DMS53 treated with DMSO at 0.1 percent for 48 hours (cell line): ENCODE results near the gene LFNG.
"Not testable (repeated sequence)": the region's sequence is repeated elsewhere in the genome, so short reads cannot be mapped to it uniquely, and the experiment has no call there.

ENCODE experiments used
- DNase-seq: peaks from one replicate; lab custom pipeline; 2025; ENCODE audit not compliant: unreplicated experiment; lab: John Stamatoyannopoulos, UW

The LFNG gene

DNA sequence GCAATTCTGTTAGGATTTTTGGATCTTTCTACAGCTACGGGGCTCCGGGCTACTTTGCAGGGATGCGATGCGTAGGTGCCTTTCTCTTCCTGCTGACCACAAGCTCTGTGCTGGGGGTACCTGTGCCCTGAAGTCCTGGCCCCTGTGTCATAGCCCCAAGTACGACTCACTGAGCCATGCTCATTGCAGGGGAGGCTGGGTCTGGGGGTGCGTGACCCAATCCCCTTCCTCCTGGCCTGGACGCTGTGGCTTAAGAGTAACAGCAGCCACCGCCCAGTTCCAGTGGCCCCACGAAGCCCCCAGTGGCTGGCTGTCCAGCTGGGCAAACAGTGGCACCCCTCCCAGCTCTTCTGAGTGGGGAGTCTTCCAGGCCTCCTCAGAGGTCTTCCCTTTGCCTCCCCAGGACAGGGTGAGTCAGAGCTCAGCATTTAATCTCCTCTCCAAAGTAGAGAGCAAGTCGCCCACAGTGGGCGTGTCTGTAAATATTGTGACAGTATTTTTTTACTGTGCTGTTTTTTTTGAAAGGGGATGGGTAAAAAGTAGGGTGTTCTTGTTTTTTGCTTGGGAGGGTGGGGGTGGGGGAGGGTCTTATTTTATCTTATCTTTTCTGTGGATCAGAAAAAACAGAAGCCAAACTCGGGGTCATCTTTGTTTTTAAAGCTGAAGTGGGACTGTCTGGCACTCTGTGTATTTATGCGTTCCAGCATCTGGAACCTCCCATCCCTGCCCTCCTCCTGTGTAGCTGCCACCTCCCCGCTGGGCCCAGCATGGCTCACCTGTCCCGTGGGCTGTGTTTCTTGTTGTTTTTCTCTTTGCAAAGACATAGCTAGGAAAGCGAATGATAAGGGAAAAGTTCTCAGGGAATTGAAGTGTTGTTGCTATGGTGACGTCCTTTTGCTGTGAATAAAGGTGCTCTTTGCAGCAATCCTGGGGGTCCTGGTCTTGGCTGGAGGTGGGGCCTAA, 8.2 kb downstream of the LFNG start:
- peak; percentile 92 for DNase-seq

DNA sequence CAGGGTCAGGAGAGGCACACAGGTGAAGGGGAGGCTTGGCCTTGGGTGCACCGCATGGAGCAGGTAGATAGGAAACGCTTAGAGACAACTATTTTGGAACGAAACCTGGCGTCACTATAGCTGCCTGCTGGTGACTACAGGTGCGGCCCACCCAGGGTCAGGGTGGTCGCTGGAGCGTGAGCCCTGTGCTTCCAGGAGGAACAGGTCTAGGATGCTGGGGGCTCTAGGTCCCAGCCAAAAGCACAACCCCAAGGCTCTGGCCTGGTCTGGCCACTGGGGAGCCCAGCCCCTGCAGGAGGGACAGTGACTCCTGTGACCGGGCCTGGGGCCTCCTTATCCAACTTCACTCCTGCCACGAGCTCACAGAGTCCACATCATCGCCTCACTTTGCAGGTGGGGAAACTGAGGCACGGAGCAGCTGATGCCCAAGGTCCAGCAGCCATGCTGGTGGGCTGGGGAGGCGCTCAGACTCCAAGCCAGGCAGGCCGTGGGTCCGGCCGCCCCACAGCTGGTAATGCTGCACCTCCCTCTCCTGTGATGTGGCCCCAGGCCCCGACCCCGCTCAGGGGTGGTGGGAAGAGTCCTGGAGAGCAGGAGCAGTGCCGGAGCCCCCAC, 9.0 kb downstream of the LFNG start:
- DNase-seq = no peak

DNA sequence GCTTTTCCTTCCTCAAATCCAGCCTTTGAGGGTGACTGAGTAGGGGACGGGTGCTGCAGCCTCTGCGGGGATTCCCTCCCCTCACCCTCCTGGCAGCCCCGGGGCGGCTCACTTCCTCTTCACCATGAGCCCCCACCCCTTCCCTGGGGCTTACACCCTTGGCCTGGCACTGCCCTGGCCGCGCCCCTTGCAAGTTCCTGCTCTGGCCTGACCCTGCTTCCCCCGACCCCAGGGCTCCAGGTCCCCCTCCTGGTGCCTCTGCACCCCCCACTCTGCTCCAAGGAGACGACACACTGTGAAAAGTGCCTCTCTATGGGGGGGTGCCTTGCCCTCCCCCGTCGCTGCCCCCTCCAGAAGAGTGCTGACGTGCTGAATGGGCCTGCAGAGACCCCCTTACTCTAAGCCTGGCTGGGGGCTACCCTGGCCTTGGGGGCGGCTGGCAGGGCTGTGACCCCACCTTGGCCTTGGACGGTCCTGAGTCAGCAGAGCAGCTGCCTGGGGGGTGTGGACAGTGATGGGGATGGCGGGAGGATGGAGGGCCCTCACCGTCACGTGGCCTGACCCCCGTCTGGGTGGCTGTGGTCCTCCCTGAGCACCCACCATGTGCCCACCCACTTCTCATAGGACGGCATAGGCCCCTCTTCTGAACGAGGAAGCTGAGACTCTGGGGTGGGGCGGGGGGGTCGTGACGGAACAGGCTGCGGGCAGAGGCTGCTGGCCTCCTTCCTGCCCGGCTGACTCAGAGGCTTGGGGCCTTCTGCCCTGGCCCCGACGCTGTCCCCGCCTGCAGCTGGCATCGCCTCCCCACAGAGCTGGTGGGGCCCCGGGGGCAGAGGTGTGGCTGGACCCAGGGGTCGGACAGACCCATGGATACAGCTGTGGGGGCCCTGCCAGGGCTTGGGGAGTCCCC, 9.8 kb downstream of the LFNG start:
- no peak for DNase-seq

GRCh38 chr7:2530071-2530987, 10.8 kb downstream of the LFNG start:
- DNase-seq = no peak

GRCh38 chr7:2530994-2531795, 11.6 kb downstream of the LFNG start:
- not testable (repeated sequence) for DNase-seq

DNA sequence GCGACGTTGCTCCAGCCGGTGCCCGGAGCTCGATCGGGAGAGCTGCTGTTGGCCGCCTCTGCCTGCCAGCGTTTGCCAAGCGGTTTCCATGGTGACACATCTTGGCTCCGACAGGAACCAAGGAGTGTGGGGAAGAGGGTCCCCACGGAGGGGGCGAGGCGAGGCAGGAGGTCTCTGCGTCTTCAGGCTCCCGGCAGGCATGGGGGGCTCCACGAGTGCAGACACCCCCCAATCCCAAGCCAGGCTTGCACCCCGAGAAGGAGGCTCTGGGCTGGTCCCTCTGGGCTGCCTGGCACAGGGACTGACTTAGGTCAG, 12.2 kb downstream of the LFNG start:
- not testable (repeated sequence) for DNase-seq

DNA sequence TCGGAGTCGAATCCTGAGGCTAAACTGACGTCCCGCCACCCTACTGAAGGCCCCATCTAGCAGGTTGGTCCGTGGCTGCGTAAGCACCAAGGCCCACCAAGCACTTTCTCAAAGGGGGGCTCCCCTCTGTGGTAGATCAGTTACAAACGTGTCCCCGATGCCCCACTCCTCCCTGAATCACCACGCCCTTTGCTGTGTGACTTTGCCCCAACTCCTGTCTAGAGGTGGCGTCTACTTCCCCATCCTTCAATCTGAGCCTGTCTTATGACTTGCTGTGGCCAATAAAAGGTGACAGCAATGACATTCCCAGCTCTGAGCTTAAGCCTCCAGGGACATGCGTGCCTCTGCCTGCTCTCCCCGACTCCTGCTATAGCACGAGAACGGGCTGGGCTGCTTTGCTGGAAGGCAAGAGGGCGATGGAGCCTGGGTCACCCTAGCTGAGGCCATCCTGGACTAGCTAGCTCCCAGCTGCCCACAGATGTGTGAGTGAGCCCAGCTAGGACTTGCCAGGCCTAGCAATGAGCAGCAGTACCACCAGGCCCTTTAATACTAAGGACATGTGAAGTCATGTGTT, 12.7 kb downstream of the LFNG start:
- not testable (repeated sequence) for DNase-seq

GRCh38 chr7:2532816-2533215, 13.2 kb downstream of the LFNG start:
- DNase-seq = not testable (repeated sequence)

DNA sequence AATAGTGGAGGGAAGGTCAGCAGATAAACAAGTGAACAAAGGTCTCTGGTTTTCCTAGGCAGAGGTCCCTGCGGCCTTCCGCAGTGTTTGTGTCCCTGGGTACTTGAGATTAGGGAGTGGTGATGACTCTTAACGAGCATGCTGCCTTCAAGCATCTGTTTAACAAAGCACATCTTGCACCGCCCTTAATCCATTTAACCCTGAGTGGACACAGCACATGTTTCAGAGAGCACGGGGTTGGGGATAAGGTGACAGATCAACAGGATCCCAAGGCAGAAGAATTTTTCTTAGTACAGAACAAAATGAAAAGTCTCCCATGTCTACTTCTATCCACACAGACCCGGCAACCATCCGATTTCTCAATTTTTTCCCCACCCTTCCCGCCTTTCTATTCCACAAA, 14.0 kb downstream of the LFNG start:
- DNase-seq = not testable (repeated sequence)

DNA sequence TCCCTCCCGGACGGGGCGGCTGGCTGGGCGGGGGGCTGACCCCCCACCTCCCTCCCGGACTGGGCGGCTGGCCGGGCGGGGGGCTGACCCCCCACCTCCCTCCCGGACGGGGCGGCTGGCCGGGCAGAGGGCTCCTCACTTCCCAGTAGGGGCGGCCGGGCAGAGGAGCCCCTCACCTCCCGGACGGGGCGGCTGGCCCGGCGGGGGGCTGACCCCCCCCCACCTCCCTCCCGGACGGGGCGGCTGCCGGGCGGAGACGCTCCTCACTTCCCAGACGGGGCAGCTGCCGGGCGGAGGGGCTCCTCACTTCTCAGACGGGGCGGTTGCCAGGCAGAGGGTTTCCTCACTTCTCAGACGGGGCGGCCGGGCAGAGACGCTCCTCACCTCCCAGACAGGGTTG, 14.6 kb downstream of the LFNG start:
- not testable (repeated sequence) for DNase-seq

- DNase-seq = not testable (repeated sequence)
These were observed 16.5 kb downstream of the LFNG start for GRCh38 chr7:2535872-2536627.

- no peak for DNase-seq
These were observed 18.6 kb downstream of the LFNG start for GRCh38 chr7:2537981-2538851.

DNA sequence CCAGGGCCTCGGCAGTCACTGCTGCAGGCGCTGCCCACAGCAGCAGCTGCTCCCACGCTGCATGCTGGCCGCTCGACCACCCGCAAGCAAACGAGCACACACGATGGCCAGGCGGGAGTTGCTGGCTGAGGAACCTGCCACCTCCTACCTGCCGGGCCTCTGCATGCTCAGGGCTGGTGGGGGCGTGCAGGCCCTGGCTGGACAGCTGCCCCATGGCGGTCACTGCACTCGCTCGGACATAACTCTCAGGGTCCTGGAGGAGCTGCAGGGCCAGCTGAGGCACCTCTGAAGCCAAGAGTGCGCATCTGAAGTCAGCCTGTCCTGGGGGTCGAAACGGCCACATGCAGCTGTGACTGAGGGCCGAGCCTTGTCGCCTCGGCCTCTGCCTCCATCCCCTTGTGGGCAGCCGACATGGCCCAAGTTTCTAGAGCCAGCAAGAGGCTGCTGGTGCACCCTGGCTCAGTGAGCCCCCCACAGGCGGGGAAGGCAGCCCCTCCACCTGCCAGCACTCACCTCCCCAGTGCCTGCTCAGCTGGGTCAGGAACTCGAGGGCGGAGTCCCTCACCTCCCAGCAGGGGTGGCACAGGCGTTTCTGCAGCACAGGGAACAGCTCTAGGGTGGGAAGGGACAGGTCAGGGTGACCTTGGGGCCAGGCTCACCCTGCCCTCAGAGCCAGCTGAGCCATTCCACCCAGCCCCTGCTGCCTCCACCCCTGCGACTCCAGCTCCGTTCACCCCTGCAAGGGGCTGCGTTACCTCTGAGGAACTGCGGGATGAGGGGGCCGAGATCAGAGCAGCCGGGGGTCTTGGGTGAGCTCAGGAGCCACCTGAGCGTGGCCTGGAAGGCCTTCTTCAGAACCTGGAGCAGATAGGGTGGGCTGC, 19.7 kb downstream of the LFNG start:
- DNase-seq = no peak

DNA sequence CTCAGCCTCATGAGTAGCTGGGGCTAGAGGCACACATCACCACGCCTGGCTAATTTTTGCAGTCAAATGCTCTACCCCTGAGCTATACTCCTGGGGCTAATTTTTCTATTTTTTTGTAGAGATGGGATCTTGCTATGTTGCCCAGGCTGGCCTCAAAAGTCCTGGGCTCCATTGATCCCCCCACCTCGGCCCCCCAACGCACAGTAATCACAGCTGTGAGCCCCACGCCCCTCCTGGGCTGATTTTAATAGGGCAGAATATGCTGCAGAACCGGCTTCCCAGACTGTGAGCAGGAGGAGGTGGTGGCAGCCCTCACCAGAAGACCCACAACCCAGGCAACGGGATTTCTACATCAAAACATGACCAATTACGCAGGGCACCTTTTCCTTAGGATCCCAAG, 20.6 kb downstream of the LFNG start:
- no peak for DNase-seq

DNA sequence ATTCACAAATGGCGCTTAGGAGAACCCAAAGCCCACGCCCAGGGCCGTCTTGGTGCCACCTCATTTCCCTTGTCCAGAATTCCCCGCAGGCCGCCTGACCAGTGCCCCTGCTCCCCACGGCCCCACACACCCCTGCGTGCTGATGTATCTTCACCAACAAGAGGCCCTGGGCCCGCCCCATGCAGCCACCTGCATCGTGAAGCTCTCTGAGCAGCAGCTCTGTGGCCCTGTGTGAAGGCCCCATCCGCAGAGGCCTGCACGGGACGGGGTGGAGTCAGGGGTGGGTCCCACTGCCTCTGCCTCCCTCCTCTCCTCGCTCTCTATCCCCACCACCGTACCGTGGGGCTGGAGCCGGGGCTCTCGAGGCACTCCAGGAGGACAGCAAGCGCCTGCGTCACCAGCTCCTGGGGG, 21.1 kb downstream of the LFNG start:
- no peak for DNase-seq

GRCh38 chr7:2541291-2542010, 21.9 kb downstream of the LFNG start:
- DNase-seq = no peak
